Urothelium cell line (cell line): ENCODE data around the gene INTS7.

Experiments
- DNase-seq: peaks from one replicate; pipeline ENCODE4 v3.0.0; 2011; ENCODE audit warnings: low spot score, mixed read lengths
- FAIRE-seq: peaks from 2 replicates; lab custom pipeline; 2011; peaks lifted over from hg19 to GRCh38; lab: Jason Lieb, UNC

Gene INTS7

DNA sequence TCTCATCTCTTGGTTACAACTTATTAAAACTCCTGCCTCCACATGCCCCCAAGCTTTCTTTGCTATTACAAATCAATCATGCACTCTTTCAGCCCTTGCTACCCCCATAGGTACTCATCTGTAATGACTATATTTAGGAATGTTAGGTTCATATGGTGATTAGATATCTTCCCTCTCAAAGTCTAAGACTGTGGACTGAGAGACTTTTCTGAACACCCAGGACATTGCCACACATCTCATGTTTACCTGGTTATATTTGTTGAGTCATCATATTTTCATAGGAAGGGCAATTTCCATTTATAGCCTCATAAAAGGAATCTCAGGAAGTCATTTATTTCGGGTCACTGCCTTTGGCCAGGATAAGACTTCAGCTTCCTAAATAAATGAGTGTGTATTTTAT lies 123.3 kb downstream of the INTS7 start:
- DNase-seq (no peak), FAIRE-seq (no peak)

DNA sequence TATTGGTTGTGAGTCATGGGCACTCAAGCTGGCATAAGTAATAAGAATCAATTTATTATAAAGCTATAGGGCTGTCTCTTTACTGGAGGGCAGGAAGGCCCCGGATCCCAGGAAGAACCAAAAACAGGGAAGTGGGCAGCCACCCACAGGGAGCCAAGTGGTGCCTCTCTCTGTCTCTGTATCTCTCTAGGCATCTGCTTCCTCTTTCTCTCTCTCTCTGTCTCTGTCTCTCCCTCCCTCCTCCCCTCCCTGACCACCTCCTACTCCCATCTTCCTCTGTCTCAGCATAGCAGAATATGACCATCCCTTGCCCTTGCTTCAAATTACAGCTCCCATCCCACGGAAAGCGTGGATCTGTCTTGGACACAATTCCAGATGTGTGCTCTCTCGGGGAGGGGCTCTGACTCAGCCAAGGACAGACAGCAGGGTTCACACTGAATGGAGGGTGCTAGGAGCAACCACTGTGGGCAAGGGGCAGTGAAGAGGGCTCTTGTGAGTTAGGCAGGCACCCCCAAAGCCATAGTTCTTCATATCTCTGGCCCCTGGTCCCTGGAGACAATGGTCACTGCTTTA lies 124.4 kb downstream of the INTS7 start:
- no peak for FAIRE-seq

GRCh38 chr1:211910113-211910884 lies 125.1 kb downstream of the INTS7 start:
- DNase-seq (no peak), FAIRE-seq (no peak)

More for the DNA sequence above, 124.4 kb downstream of the INTS7 start:
- no peak for DNase-seq

DNA sequence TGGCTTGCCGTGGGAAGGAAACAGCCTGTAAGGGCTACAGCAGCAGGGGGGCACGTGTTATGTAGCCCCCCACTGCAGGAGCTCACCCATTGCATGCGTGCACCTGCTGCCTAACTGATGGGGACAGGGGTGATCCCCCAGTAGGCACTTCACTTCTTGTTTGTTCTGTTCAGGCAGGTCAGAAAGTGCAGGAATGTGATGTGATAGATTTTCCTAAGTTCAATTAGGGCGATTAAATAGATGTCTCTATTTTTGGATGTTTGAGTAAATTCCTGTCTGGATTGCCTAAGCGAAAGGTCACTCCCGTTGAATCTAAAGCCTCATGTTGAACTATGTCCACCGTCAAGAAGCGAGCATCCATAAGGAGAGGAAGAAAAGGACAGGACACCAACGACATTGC lies 126.0 kb downstream of the INTS7 start:
- FAIRE-seq = no peak
- no peak for DNase-seq

- FAIRE-seq = no peak
Observed at GRCh38 chr1:211908951-211909350, 126.4 kb downstream of the INTS7 start.

GRCh38 chr1:211908453-211908852 lies 126.9 kb downstream of the INTS7 start:
- no peak for DNase-seq
- FAIRE-seq = no peak

More at GRCh38 chr1:211908951-211909350, 126.4 kb downstream of the INTS7 start:
- DNase-seq = no peak

DNA sequence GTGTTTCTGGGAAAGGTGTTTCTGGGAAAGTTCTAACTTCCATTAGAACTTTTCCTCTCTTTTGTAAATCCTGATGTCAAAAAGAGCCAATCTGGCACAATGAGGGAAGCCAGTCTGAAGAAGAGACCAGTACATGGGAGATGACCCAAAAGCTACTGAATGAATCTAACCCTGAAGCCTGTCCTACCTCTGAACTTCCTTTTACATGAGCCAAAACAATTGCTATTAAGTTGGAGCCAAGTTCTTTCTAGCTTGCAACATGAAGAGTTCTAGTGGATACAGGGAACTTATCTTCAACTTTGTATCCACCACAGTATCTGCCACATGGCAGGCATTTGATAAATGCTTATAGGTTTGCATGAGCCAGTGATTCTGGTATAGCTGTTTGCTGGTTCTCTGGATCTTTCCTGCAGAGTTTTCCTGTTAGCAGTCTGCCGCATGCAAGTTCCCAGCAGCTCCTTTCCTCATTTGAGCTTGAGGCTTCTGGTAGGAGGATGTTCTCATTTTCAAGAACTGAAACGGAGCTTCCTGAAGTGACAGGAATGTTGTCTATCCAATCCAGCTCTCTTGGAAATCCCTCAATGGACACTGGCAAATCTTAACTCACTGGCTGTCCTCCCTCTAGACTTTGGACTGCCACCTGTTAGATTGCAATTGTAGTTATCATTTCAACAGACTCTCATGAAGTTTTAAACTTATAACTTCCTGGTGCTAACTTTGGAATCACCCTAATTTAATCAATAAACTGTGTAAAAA lies 131.7 kb downstream of the INTS7 start:
- no peak for DNase-seq
- no peak for FAIRE-seq

DNA sequence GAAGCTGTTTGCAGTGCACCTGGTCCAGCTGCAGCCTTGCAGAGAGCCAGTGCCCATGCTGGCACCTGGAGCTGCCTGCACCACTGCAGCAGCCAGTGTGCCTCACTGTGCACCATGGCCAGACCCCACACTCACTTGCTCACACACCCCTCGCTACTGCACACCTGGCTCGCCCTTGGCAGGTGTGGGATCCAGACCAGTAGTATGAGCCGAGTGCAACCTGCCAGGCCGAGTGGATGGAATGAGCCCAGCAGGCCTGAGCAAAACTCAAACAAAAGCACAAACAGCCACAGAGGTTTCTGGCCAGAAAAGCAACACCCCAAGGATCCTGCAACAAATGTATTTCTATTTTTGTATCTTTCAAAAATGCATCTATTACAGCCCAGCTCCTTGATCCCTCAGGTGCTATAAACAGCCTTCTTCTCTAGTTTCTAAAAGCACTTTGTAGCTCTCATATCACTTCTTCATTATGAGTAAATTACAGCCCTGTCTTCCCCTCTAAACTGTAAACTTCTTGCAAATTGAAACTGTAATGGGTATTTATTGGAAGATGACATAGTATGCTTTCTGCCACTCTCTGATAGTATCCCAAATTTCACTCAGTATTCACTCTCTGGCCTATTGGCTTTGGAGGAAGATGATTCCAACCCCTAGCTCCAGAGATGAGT lies 132.6 kb downstream of the INTS7 start:
- no peak for FAIRE-seq
- no peak for DNase-seq

GRCh38 chr1:211901945-211902344 lies 133.4 kb downstream of the INTS7 start:
- DNase-seq (no peak), FAIRE-seq (no peak)

- DNase-seq = no peak
- FAIRE-seq = no peak
Observed at GRCh38 chr1:211900441-211900840, 134.9 kb downstream of the INTS7 start.

DNA sequence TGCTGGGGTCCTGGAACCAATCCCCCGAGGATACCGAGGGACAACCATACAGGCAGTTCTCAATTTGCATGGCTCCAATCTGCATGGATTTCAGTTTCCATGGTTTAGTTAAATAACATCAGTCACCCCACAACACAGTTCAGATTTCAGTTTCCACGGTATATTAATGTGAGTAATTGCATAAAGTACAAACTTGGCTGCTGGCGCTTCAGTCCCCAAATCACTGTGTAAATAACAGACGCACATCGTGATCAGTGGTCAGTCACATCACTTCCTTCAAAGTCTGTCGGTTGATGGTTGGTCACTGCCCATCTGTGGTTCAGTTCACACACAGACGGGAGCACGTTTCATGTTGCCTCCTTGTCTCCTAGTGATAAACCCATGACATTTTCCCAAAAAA lies 138.4 kb downstream of the INTS7 start:
- FAIRE-seq = no peak
- DNase-seq = no peak

DNA sequence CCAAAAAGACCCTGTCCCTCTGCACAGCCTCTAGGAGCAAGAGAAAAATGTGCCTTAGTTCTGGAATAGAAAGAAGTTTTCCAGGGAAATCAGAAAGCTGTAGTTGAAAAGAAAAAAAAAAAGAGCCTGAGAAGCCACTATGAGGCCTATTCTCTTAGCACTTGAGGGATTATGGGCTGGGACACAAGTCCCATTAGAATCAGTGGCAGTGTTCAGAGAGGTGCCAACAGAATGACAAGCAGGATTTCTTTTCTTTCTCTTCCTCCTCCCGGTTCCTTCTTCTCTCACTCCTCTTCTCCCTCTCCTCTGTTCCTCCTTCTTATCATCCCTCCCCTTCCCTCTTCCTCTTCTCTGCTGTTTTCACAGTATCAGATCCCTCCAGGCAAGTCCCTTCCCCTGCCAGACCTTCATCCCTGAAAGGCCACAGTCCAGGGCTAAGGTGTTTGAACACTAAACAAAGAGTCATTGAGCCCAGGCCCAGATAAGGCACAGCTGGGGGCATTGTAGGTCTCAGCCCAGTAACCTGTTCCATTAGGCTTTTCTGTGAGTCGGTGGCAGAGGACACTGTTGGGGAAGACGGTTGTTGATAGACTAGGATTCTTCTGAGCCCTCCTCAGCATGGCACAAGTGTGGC lies 140.1 kb downstream of the INTS7 start:
- FAIRE-seq (no peak), DNase-seq (no peak)

DNA sequence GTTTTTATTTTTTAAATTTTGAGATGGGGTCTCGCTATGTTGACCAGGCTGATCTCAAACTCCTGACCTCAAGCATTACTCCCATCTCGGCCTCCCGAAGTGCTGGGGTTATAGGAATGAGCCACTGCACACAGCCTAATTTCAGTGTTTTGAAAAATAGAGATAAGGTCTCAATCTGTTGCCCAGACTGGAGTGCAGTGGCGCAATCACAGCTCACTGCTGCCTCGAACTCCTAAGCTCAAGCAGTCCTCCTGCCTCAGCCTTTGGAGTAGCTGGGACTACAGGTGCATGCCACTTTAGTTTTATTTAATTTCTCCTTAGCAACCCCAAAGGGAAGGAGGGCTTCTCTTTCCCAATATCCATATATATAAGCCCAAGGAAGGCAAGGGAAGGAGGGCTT lies 141.0 kb downstream of the INTS7 start:
- DNase-seq (no peak), FAIRE-seq (no peak)

- FAIRE-seq = no peak
Observed at GRCh38 chr1:211893260-211893659, 142.1 kb downstream of the INTS7 start.

DNA sequence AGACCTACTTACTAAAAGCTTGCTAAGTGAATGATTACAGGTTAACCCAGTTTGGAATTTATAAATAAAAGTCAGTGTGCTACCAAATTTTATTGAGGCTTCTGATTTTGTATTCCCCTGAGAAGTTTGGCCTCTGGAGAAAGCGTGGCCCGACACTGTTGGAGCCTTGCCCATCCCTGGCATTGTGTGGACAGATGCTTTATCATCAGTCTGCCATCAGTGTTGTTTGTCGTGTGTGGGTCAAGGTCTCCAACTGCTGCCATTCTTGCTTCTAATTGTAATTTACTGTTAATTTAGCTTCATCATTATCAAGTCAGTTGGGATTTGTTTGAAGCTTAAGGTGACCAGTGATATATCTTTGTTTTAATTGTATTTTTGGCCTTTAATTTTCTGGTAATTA lies 142.8 kb downstream of the INTS7 start:
- no peak for FAIRE-seq

More at GRCh38 chr1:211893260-211893659, 142.1 kb downstream of the INTS7 start:
- DNase-seq = no peak

DNA sequence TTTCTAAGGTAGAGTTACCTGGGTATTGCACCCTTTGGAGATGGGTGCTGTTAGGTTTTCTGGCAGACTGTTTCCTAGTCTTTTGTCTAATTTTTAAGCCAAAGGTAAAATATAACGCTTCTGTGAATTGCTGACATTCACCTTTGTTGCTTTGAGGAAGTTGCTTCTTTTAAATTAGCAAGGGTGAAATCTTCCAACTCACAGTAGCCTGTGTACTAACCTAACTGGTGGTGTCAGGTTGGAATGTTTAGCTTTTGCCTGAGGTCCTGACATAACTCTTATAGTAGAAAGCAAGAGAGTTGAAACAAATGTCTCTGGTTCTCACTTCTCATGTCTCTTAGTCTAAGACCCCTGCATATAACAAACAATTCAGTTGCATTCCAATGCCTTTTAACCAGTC lies 143.6 kb downstream of the INTS7 start:
- no peak for DNase-seq

More for the DNA sequence above, 142.8 kb downstream of the INTS7 start:
- DNase-seq = no peak

More for the DNA sequence above, 143.6 kb downstream of the INTS7 start:
- no peak for FAIRE-seq
